PC-3 (cell line): ENCODE data around the gene TNFRSF25.

Experiments used
- CTCF ChIP-seq: fragments of 300-600 bp; sonication (generic); conservative IDR thresholded peaks from 2 replicates; pipeline ENCODE4 v1.5.1; 2017; ENCODE audit warnings: antibody characterized with exemption, low read depth, mild to moderate bottlenecking, low read length
- EZH2phosphoT487 ChIP-seq: fragments of 300-600 bp; sonication (generic); IDR thresholded peaks from 2 replicates; pipeline ENCODE4 v1.6.1; 2018; ENCODE audit warnings: mild to moderate bottlenecking, antibody characterized with exemption, low read length, borderline replicate concordance

GRCh38 chr1:6509919-6510291, 43.9 kb upstream of the TNFRSF25 start:
- TF ChIP-seq CTCF (no peak), EZH2phosphoT487 (no peak)
